GM21526 (cell line): ENCODE measurements around the gene GATC.
"Not testable (repeated sequence)": the region's sequence is repeated elsewhere in the genome, so short reads cannot be mapped to it uniquely, and the experiment has no call there.

Source experiments
- ATAC-seq: cut with Tn5 transposase; IDR thresholded peaks from one replicate; pipeline ENCODE4 v1.9.1; 2021; ENCODE audit warnings: moderate library complexity; ENCODE audit not compliant: unreplicated experiment, low FRiP score

Gene GATC

GRCh38 chr12:120468821-120469449 is 22.7 kb downstream of the GATC start:
- ATAC-seq: peak; percentile 17

DNA sequence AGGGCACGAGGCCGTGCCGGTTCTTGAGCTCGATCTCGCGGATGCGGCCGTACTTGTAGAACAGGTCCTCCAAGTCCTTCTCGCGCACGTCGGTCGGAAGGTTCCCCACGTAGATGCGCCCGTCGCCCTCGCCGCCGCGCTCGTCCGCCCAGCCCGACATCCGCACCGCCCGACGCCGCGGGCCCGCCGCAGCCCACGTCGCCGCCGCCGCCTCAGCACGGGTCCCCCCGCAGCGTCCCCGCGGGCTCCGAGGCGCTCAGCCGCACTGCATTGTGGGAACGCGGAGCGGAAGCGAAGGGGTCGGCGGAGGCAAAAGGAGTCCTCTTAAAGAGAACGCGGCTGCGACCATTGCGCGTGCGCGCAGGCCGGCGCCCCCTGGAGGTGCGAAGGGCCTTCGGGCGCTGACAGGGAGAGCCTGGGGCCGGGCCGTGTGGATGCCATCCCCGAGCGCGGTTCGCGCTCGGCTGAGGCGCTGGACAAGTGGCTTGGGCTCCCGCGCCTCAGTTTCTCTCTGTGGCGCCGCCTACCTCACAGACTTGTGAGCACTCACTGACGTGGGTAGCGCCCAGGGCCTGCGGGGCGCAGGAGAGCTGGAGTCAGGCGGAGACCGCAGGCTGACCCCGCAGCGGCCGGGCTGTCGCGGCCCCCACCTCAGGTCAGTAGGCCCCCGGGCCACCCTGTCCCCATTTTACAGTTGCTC is 23.4 kb downstream of the GATC start, which contains the start of gene SRSF9:
Gene SRSF9 (minus strand): TSS at position 299 of the 700 bp plus-strand sequence. CDS start 139 bp downstream, at position 160.
- peak; percentile 86 for ATAC-seq

DNA sequence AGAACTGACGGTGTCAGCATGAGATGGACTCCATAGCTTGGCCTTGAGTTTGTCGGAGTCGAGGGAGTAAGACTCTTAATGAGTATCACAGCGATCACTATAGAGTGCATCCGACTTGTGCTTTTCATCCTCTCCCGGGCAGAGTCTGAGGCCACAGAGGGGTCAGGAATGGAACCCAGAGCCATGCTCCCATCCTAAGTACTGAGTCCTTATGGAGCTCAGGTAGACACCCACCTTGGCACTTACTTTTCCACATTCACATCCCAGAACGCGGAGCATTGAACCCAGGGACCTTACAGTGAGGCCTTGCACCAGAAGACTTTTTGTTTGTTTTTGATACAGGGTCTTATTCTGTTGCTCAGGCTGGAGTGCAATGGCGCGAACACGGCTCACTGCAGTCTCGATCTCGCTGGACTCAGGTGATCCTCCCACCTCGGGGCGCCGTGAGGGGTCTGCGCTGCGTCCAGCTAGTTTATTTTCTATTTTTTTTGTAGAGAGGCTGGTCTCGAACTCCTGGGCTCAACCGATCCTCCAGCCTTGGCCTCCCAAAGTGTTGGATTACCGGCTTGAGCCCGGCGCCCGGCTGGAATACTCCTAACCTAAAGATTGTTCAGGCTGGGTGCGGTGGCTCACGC is 24.0 kb downstream of the GATC start:
- ATAC-seq: no peak

GRCh38 chr12:120472521-120472920 is 26.3 kb downstream of the GATC start:
- ATAC-seq: no peak

DNA sequence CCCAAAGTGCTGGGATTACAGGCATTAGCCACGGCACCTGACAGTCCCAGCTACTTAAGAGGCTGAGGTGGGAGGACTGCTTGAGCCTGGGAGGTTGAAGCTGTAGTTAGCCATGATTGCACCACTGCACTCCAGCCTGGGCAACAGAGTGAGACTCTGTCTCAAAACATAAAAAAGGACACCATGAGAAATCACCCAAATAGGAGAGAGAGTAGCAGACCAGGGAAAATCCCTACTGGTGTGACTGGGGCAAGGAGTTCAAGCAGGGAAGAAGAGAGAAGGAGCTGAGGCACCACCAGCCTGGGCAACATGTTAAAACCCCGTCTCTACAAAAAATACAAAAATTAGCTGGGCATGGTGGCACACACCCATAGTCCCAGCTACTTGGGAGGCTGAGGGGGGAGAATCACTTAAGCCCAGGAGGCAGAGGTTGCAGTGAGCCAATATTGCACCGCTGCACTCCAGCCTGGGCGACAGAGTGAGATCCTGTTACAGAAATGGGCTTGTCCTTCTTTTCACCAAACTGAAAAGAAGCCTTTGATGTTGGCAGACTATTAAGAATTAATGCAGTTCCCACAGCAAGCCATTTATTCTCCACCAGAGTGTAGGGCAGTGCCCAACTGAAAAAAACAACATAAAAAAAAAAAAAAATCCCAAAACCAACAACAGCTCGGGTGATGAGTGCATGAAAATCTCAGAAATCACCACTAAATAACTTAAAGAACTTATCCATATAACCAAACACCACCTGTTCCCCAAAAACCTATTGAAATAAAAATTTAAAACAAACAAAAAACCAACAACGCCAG is 27.8 kb downstream of the GATC start:
- no peak for ATAC-seq

DNA sequence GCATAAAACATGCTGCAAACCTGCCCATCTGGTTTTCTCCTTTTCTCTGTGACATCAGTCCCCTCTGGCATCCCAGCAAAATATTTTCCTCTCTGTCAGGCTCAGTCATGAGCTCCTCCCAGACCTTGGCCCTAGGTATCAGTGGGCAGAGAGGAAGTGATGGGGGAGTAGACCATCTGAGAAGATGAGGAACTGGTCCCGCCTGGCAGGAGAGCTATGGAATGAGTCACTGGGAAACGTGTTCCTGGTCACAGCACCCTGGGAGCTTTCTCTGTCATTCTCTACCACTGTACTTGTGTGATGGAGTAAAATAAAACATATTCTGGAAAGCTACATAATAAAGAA is 28.3 kb downstream of the GATC start:
- no peak for ATAC-seq

DNA sequence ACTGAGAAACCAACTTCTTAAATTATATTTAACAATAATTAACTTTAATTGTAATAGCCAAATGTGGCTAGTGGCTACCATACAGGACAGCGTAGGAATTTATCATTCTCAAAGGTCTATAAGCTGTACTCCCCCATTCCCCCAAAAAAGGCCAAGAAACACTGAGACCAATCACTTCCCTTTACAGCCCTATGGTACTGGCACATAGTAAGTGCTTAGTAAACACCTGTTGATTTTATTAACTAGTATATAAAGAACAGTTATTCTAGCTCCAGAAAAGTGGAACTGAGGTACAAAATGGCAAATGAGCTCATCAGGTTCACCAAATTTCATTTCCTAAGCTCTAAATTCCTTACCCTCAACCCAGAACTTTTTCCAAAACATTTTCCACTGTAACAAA is 29.4 kb downstream of the GATC start:
- no peak for ATAC-seq

DNA sequence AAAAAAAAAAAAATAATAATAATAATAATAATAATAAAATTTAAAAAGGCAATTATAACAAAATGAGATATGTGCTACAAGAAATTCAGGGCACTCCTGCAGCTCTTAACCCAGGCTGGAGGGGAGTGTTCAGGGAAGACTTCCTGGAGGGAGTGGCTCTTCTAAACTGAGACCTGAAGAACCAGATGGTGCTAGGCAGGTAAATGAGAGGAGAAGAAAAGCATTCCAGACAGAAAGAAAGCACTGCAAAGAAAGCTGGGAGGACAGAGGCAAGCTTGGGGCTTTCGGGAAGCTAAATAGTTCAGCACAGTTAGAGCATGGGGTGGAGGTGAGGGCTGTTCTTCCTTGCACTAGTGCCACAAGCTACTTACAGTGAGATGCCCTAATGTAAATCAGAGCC is 33.2 kb downstream of the GATC start:
- no peak for ATAC-seq

DNA sequence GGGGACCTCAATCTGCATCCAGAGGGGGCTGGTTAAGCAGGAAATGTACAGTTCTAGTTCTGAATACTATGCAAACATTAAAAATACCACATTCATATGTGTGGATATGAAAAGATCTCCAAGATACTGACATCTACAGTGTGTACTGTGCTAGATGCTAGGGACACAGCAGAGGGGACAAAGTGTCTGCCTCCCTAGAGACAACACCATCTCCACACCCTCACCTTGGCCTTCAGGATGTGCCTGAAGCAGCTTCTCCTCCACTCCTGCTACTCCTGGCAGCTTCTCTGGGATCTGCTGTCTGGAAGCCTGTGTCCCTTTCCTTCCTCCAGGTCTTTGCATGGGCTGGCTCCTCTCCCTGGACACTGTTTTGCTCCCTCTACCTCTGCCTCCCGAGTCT is 34.0 kb downstream of the GATC start:
- no peak for ATAC-seq

DNA sequence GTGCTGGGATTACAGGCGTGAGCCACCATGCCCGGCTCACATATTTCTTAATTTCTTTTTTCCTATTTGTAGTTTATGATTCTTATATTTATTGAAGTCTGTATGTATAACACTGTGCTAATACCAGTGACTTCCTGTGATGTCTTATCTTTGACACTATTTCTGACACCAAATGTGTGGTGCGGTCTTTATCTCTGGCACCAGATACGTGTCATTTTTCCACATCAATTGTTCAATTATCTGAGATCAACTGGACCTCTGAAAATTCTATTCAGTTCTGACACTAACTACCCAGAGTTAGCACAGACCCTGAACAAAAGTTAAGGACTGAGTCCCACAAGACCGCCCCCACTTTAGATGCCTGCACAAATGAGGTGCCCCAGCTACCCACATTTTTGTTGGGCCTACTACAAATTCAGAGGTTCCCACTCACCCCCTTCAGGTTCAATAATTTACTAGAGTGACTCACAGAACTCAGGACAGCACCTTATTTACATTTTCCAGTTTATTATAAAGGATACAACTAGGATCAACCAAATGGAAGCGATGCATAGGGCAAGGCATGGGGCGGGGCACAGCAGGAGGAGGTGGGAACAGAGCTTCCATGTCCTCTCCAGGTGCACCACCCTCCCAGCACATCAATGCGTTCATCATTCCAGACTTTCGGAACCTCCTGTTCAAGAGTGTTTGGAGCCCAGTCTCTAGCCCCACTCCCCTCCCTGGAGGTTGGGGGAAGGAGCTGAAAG is 35.0 kb downstream of the GATC start:
- no peak for ATAC-seq

DNA sequence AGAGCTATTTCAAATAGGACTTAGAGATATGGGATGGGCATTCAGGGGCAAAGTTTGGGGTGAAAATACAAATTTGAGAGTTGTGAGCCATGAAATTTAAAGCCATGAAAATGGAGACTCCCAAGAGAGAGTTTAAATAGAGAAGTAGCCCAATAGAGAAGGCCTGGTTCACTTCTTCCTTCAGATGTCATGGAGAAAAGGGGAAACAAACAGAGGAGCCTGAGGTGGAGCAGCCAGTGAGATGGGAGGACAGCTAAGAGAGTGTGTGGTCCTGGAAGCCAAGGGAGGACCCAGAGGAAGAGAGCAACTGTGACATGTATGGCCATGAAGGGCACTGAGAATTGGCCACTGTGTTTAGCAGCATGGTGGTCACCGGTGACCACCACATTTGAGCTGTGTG is 37.4 kb downstream of the GATC start:
- ATAC-seq: no peak

- ATAC-seq: no peak
These were observed 40.0 kb downstream of the GATC start for GRCh38 chr12:120485961-120486881.

DNA sequence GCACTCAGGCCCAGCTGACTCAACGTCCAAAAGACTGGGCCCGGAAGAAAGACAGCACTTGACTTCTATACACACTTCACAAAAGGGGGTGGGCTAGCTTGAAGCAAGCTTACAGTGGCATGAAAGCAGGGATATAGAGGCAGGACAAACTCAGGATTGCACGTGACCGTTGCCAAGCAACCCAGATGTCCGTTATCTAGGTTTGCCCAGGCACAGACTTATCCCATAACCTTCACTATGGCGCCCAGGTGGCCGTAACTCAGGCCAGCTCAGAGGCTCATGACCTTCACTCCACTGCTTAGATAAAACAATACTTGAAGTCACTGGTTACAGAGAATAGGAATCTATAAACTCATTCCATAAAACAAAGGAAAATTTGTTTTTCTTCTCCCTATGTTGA is 41.3 kb downstream of the GATC start:
- not testable (repeated sequence) for ATAC-seq

GRCh38 chr12:120488057-120488640 is 41.9 kb downstream of the GATC start:
- no peak for ATAC-seq

- no peak for ATAC-seq
These were observed 42.8 kb downstream of the GATC start for GRCh38 chr12:120489018-120489417.

GRCh38 chr12:120490325-120490724 is 44.1 kb downstream of the GATC start:
- ATAC-seq: no peak

DNA sequence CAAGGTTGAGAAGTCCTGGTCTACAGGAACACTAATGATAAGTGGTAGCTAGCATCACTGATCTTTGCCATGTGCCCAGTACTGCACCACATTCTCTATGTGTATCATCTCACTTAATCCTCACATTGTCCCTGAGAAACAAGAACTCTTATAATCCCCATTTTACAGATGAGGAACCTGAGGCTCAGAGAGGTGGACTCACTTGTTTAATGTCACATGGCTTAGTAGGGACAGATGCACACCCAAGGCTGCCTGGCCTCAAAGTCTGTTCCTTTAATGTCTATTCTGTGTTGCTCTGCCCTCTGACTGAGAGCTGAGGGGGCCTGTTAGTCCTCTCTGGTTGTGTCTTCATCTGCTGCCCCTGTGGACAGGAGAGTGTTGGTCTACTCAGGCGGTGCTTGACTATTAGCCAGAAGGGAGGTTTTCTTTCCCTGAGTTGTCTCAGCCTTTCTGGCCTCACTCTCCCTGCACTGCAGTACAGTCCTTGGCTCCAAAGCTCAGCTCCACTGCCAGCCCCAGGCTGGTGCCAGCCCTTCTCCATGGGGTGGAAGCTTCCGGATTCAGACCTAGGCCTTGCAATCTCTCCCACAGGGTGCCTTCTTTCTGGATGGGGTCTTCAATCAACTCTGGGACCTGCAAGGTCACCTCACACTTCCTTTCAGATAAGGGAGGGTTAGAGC is 44.7 kb downstream of the GATC start:
- ATAC-seq: no peak

DNA sequence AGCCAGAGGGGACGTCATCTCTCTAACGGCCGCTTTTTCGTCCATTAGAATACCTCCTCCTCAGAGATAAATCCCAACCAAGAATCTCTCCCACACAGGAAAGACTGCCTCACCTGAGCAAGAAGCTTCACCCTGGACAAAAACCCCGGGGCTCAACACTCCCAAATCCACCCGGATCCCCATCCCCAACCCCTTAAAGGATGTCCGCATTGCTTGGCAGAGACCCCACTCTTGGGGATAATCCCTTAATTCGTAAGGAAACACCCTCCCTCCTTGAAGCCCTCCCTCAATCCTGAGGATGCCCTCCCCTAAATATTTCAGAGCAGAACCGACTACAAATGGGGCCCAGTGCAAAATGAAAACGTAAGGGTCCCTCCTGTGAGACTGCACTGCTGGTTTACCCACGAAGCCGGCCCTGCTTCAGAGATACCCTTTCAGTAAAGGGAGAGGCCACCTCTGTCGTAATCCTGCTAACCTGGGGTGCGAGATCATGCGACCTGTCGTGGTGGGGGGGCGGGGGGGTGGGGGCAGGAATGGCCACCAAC is 49.0 kb downstream of the GATC start:
- ATAC-seq: peak; percentile 6
